Caco-2 (cell line): ENCODE data around the gene STK10. TPM values are rescaled to one million over a fixed set of nuclear protein-coding genes. Genes with fewer than 3 reads are reported as not detected.

Experiments used
- BruUV-seq: library from RNA; stranded (reverse); fragments of 400-500 nt; replicated peaks from 2 replicates; lab custom pipeline; 2021; lab: Mats Ljungman, UMichigan
- CTCF ChIA-PET: fragments of 300-600 bp; sonication (Branson Sonifier 250); formaldehyde crosslinking; loops from one replicate; lab custom pipeline; 2022; ENCODE audit warnings: antibody characterized with exemption; lab: Charles Lee
- POLR2A ChIA-PET: fragments of 300-600 bp; sonication (Branson Sonifier 250); formaldehyde crosslinking; loops from one replicate; lab custom pipeline; 2022; ENCODE audit warnings: antibody characterized with exemption; lab: Charles Lee
- DNase-seq, 2 experiments: peaks; one replicate each; pipeline versions ENCODE4 v3.0.0 to v3.0.0-alpha.2; 2020 to 2022
- H3K27me3 ChIP-seq: replicated peaks from 2 replicates; pipeline ENCODE4 v1.6.0; 2011; ENCODE audit warnings: low read length; ENCODE audit not compliant: control insufficient read depth, insufficient read depth
- H3K36me3 ChIP-seq: 2 replicates; pipeline ENCODE4 v1.5.1; 2011; ENCODE audit warnings: low read length; ENCODE audit not compliant: control insufficient read depth, insufficient read depth
- H3K4me1 ChIP-seq: fragments of 250-450 bp; sonication (Bioruptor Pico); 2 replicates; pipeline ENCODE4 v1.5.1; 2020; ENCODE audit warnings: mild to moderate bottlenecking
- H3K4me3 ChIP-seq: 2 replicates; pipeline ENCODE4 v1.5.1; 2011; ENCODE audit warnings: low read depth, mild to moderate bottlenecking, control low read depth, low read length
- H3K9me3 ChIP-seq: fragments of 250-450 bp; sonication (Bioruptor Pico); 2 replicates; pipeline ENCODE4 v1.5.1; 2020; ENCODE audit warnings: mild to moderate bottlenecking, moderate library complexity
- H3K27ac Mint-ChIP-seq: one replicate; pipeline ENCODE4 v1.8.0; 2022; ENCODE audit warnings: mixed read lengths; ENCODE audit not compliant: unreplicated experiment
- H3K27me3 Mint-ChIP-seq: one replicate; pipeline ENCODE4 v1.8.0; 2022; ENCODE audit warnings: mixed read lengths; ENCODE audit not compliant: insufficient read depth, unreplicated experiment
- H3K36me3 Mint-ChIP-seq: one replicate; pipeline ENCODE4 v1.8.0; 2022; ENCODE audit warnings: mild to moderate bottlenecking, mixed read lengths; ENCODE audit not compliant: insufficient read depth, unreplicated experiment
- H3K4me1 Mint-ChIP-seq: one replicate; pipeline ENCODE4 v1.8.0; 2022; ENCODE audit warnings: low read depth, mixed read lengths; ENCODE audit not compliant: unreplicated experiment
- H3K4me3 Mint-ChIP-seq: one replicate; pipeline ENCODE4 v1.8.0; 2022; ENCODE audit warnings: mild to moderate bottlenecking, moderate library complexity, mixed read lengths; ENCODE audit not compliant: unreplicated experiment
- H3K9me3 Mint-ChIP-seq: one replicate; pipeline ENCODE4 v1.8.0; 2022; ENCODE audit warnings: mixed read lengths; ENCODE audit not compliant: unreplicated experiment
- CTCF ChIP-seq, 2 experiments: fragments of 200-600 bp in 1 of 2; IDR thresholded peaks; 1 replicate in 1 of 2; 2 replicates in 1 of 2; pipeline versions ENCODE4 v1.5.1 to v1.8.0; 2011 to 2022; ENCODE audit warnings: antibody characterized with exemption in 1 of 2, control low read depth in 1 of 2, inconsistent platforms in 1 of 2, low read depth in 1 of 2, low read length in 1 of 2, mild to moderate bottlenecking in 1 of 2, moderate library complexity in 1 of 2; ENCODE audit not compliant: insufficient read depth in 1 of 2, severe bottlenecking in 1 of 2, unreplicated experiment in 1 of 2
- intact Hi-C: fragments of 100-400 bp; cut with micrococcal nuclease; formaldehyde crosslinking; loops from one replicate; pipeline ENCODE4 v1.10.0; 2022; ENCODE audit not compliant: unreplicated experiment
- total RNA-seq: library from RNA; stranded (reverse); gene quantifications from 2 replicates; pipeline ENCODE4 v1.2.3, GENCODE V29; 2022

The STK10 gene
- total RNA-seq, 1 experiment from 2014 or later = 10.3 TPM

DNA sequence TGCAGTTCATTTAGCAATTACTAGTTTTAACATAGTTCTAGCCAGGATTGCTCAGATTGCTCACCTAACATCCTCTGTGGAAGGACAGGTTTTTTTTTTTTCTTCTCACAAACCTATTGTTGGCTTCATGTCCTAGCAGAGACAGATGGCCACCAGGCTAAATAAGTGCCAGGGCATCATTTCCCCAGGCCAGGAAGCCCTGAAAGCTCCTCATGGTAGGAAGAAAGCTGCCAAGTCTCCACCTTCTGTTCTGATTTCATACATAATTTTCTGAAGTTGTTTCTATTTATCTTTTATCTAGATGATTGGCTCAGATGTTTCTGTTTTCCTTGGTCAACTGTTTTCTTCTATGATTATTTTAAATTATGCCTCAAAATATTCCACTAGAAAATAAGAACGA lies 37.0 kb upstream of the STK10 start:
- CTCF ChIA-PET = no interaction called here
- H3K27ac Mint-ChIP-seq = no peak overlapping the region

DNA sequence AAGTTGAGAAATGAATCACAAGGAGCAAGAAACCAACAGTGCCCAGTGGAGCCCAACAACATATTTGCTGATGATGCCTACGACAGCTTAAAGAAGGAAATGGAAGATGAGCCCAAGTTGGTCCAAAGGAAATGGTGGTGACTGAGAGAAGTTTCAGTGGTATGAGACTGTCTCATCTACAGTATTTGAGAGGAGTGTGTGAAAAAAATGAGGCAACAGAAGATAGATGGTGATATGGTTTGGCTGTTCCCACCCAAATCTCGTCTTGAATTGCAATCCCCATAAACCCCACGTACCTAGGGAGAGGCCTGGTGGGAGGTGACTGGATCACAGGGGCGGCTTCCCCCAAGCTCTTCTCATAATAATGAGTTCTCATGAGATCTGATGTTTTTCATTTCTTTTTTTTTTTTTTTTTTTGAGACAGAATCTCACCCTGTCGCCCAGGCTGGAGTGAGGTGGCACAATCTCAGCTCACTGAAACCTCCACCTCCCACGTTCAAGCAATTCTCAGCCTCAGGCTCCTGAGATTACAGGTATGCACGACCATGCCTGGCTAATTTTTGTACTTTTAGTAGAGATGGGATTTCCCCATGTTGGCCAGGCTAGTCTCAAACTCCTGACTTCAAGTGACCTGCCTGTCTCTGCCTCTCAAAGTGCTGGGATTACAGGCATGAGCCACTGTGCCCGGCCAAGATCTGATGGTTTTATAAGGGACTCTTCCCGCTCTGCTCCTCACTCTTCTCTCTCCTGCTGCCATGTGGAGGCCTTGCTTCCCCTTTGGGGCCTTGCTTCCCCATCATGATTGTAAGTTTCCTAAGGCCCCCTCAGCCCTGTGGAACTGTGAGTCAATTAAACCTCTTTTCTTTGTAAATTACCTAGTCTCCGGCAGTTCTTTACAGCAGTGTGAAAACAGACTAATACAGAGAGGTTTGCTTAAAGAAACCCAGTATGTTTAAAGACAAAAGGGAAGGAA lies 36.2 kb upstream of the STK10 start:
- intact Hi-C loops = no loop called here
- Histone ChIP-seq H3K4me1 (no peaks in the 10 kb centered on the region), H3K4me3 (no peak overlapping the region), H3K9me3 (0 out of 2 replicates have a peak, but pooled peaks cover 3% of the 10 kb centered on the region), H3K27me3 (no peaks in the 10 kb centered on the region), H3K36me3 (no peaks in the 10 kb centered on the region; the same call in 1 of the 2 replicates)
- no TSS peak for BruUV-seq
- no peaks in the 10 kb centered on the region for H3K27me3 Mint-ChIP-seq
- ChIA-PET POLR2A (no interaction called here), CTCF (no interaction called here)
- H3K4me1 Mint-ChIP-seq = no peaks in the 10 kb centered on the region
- no peak for TF ChIP-seq CTCF (IDR thresholded peaks at IDR 0.05; ENCODE audit: insufficient read depth in 1 of 2, low read depth in 1 of 2, low read length in 1 of 2, severe bottlenecking in 1 of 2, unreplicated experiment in 1 of 2)
- H3K4me3 Mint-ChIP-seq = no peak overlapping the region
- H3K9me3 Mint-ChIP-seq = no peaks in the 10 kb centered on the region
- H3K36me3 Mint-ChIP-seq = peaks cover 62% of the 10 kb centered on the region
- no peak for DNase-seq
- H3K27ac Mint-ChIP-seq = no peak overlapping the region

More for the DNA sequence above, 37.0 kb upstream of the STK10 start:
- no peaks in the 10 kb centered on the region; the same call in 1 of the 2 replicates for H3K36me3 ChIP-seq
- H3K4me3 ChIP-seq = no peak overlapping the region
- Mint-ChIP-seq H3K36me3 (peaks cover 63% of the 10 kb centered on the region), H3K27me3 (no peaks in the 10 kb centered on the region), H3K9me3 (no peaks in the 10 kb centered on the region), H3K4me1 (no peaks in the 10 kb centered on the region), H3K4me3 (no peak overlapping the region)
- no peaks in the 10 kb centered on the region for H3K4me1 ChIP-seq
- no peaks in the 10 kb centered on the region for H3K27me3 ChIP-seq
- TF ChIP-seq CTCF (IDR thresholded peaks at IDR 0.05; ENCODE audit: insufficient read depth in 1 of 2, low read depth in 1 of 2, low read length in 1 of 2, severe bottlenecking in 1 of 2, unreplicated experiment in 1 of 2) = no peak
- 0 out of 2 replicates have a peak, but pooled peaks cover 3% of the 10 kb centered on the region for H3K9me3 ChIP-seq
- BruUV-seq = no TSS peak
- DNase-seq = no peak
- intact Hi-C loops = no loop called here
- POLR2A ChIA-PET = no interaction called here

DNA sequence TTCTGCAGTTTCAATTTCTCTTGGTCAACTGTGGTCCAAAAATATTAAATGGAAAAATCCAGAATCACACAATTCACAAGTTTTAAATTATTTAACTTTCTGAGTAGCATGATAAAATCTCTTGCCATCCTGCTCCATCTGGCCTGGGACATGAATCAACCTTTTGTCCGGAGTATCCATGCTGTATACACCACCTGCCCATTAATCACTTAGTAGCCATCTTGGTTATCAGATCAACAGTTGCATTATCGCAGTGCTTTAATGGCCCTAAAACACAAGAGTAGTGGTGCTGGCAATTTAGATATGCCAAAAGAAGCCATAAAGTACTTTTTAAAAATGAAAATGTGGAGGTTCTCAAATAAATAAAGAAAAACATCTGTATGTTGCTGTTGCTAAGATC lies 31.3 kb upstream of the STK10 start:
- no peak for TF ChIP-seq CTCF (IDR thresholded peaks at IDR 0.05; ENCODE audit: insufficient read depth in 1 of 2, low read depth in 1 of 2, low read length in 1 of 2, severe bottlenecking in 1 of 2, unreplicated experiment in 1 of 2)
- Mint-ChIP-seq H3K4me3 (no peak overlapping the region), H3K36me3 (peaks cover 60% of the 10 kb centered on the region), H3K27ac (no peak overlapping the region), H3K4me1 (peaks cover 8% of the 10 kb centered on the region), H3K9me3 (no peaks in the 10 kb centered on the region), H3K27me3 (no peaks in the 10 kb centered on the region)
- Histone ChIP-seq H3K4me1 (no peaks in the 10 kb centered on the region), H3K36me3 (no peaks in the 10 kb centered on the region; the same call in 1 of the 2 replicates), H3K4me3 (no peak overlapping the region), H3K9me3 (no peaks in the 10 kb centered on the region), H3K27me3 (no peaks in the 10 kb centered on the region)
- DNase-seq = no peak
- BruUV-seq = no TSS peak
- POLR2A ChIA-PET = no interaction called here
- CTCF ChIA-PET = no interaction called here
- intact Hi-C loops = no loop called here
